Measurements from ENCODE around the gene MPZL2.
A peak's percentile ranks its signal among the peaks of the same experiment; 100 is the strongest.

MPZL2 gene

DNA sequence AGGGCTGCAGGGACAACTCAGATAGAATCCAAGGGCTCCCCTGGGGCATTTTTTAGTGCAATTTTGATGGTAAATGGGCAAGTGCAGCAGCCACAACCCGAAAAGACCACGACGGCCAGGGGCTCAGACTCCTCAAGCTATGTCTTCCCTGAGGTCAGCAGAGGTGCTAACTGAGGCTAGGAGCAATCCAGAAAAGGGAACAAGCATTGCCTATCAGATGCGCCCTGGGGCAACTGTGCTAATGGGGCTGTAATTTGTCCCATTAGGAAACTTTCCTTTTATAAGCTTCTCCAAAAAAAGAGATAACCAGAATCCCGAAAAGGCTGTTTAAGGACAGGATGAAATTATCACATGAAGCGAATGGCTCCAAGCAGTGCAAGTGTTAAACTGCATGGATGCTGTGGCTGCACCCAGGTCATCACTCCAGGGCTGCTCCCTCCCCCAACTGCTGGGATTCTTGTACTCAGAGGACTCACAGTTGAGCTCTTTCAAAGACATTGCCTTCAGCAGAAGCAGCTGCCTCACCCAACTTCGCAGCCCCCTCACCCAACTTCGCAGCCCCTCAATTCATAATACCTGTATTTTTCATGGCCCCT, 37.6 kb upstream of the MPZL2 start:
- Mint-ChIP-seq H3K27me3 (ENCODE audit: low read depth, poor library complexity) (peaks cover 53% of the 10 kb centered on the region), H3K36me3 (ENCODE audit: low read depth) (no peaks in the 10 kb centered on the region), H3K4me3 (no peak overlapping the region), H3K27ac (no peak overlapping the region), H3K4me1 (no peaks in the 10 kb centered on the region), H3K9me3 (no peaks in the 10 kb centered on the region)
- no peak for DNase-seq
- TF ChIP-seq, protein P1, sequence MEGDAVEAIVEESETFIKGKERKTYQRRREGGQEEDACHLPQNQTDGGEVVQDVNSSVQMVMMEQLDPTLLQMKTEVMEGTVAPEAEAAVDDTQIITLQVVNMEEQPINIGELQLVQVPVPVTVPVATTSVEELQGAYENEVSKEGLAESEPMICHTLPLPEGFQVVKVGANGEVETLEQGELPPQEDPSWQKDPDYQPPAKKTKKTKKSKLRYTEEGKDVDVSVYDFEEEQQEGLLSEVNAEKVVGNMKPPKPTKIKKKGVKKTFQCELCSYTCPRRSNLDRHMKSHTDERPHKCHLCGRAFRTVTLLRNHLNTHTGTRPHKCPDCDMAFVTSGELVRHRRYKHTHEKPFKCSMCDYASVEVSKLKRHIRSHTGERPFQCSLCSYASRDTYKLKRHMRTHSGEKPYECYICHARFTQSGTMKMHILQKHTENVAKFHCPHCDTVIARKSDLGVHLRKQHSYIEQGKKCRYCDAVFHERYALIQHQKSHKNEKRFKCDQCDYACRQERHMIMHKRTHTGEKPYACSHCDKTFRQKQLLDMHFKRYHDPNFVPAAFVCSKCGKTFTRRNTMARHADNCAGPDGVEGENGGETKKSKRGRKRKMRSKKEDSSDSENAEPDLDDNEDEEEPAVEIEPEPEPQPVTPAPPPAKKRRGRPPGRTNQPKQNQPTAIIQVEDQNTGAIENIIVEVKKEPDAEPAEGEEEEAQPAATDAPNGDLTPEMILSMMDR (IDR thresholded peaks at IDR 0.05), result no peak

DNA sequence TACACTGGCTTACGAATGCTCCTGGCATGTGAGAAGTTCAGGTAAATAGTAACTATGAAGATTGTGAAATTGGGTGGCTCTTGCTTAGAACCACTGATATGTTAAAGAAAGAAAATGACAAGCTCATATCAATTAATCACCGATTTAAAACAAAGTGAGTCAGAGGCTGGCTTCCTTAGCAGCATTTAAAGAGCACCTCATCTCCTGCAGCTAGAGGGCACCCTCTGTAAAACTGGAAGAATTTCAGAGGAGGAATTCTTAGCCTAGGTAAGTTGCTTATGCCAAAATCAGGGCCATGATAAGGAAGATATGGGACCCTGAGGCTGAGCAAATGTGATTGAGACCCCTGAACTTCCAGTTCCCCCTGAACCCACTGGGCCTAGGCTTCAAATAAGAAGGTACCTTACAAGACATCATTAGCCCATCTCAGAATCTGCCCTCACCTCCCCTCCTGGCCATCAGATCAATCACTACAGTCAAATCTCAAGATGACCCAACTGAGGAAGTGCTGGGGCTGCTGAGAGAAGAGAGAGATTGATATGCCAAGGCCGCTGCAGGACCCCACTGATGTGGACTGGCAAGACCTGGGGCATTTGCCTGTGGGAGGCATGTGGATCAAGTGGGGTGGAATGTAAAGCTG, 31.8 kb upstream of the MPZL2 start:
- TF ChIP-seq, protein P1 (IDR thresholded peaks at IDR 0.05), result peak; percentile 38
- Mint-ChIP-seq H3K9me3 (no peaks in the 10 kb centered on the region), H3K4me1 (no peaks in the 10 kb centered on the region), H3K4me3 (no peak overlapping the region), H3K36me3 (ENCODE audit: low read depth) (no peaks in the 10 kb centered on the region), H3K27ac (no peak overlapping the region), H3K27me3 (ENCODE audit: low read depth, poor library complexity) (peaks cover 52% of the 10 kb centered on the region)
- DNase-seq, result no peak

DNA sequence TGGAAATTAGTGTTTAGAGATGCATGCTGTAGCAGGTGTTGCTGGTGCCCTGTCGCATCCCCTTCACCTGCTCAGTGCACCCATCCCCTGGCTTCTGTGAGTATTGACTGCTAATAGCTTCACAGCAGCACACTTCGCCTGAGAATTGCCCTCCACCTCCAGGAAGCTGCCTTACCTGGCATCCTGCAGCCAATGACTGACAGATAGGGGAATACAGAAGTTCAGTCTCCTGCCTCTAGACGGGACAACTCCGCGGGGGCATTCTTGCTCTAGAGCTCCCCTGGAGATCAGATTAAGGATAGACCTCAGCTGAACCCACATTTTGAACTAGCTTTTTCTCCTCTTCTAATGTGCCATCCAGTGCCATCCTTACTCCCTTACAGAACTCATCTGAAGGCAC, 31.1 kb upstream of the MPZL2 start:
- Mint-ChIP-seq H3K9me3 (no peaks in the 10 kb centered on the region), H3K4me1 (no peaks in the 10 kb centered on the region), H3K27ac (no peak overlapping the region), H3K4me3 (no peak overlapping the region), H3K27me3 (ENCODE audit: low read depth, poor library complexity) (peaks cover 52% of the 10 kb centered on the region), H3K36me3 (ENCODE audit: low read depth) (no peaks in the 10 kb centered on the region)
- TF ChIP-seq, protein P1 (IDR thresholded peaks at IDR 0.05), result no peak
- no peak for DNase-seq

DNA sequence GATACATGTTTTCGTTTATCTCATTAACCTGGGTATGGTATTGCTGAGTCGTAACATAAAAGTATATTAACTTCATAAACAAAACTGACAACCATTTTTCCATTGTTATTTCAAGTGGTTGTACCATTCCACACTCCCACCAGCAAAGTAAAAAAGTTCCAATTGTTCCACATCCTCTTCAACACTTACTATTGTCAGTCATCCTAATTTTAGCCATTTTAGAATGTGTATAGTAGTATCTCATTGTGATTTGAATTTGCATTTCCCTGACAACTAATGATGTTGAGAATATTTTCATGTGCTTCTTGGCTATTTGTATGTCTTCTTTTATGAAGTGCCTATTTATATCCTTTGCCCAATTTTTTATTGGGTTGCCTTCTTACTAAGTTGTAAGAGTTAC, 30.0 kb upstream of the MPZL2 start:
- Mint-ChIP-seq H3K27ac (no peak overlapping the region), H3K9me3 (peaks cover 7% of the 10 kb centered on the region), H3K4me3 (no peak overlapping the region), H3K27me3 (ENCODE audit: low read depth, poor library complexity) (peaks cover 59% of the 10 kb centered on the region), H3K36me3 (ENCODE audit: low read depth) (no peaks in the 10 kb centered on the region), H3K4me1 (no peaks in the 10 kb centered on the region)
- DNase-seq, result no peak
- TF ChIP-seq, protein P1 (IDR thresholded peaks at IDR 0.05), result no peak

DNA sequence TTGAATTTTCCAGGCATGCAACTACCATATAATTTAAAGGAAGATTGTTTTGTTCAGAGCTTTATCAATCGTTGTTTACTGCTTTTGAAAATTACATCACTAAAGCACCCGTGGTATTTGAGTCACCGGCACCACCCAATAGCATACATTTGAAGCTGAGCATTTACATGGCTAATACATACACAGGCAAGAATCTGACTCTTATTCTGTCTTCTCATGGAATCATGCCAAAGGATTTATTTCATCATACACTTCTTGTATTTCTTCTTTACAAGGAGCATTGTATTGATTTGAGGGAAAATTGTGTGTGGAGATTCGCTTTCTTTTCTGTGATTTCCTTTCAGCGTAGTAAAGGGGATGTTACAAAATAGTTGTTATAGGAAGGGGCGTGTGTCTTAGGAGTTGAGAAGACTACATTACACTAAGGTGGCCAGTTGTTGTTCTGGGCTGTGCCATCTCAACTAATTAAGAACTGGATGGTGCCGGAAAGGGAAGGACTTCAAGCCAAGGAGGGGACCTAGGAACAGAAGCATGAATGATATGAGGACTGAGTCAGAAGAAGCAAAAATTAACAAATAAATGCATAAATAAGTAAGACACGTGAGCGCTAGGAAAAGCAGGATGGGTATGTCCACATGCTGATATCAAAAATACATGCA, 27.5 kb upstream of the MPZL2 start:
- no peak for DNase-seq
- H3K4me3 Mint-ChIP-seq, result no peak overlapping the region
- peaks cover 70% of the 10 kb centered on the region for H3K27me3 Mint-ChIP-seq (ENCODE audit: low read depth, poor library complexity)
- H3K4me1 Mint-ChIP-seq, result no peaks in the 10 kb centered on the region
- peaks cover 7% of the 10 kb centered on the region for H3K9me3 Mint-ChIP-seq
- TF ChIP-seq, protein P1 (IDR thresholded peaks at IDR 0.05), result no peak
- H3K36me3 Mint-ChIP-seq (ENCODE audit: low read depth), result no peaks in the 10 kb centered on the region
- H3K27ac Mint-ChIP-seq, result no peak overlapping the region
